Measurements from ENCODE around the gene PRSS36. TPM values are rescaled to one million over a fixed set of nuclear protein-coding genes. Genes with fewer than 3 reads are reported as not detected.
A peak's percentile ranks its signal among the peaks of the same experiment; 100 is the strongest.
"Not testable (repeated sequence)": the region's sequence is repeated elsewhere in the genome, so short reads cannot be mapped to it uniquely, and the experiment has no call there.

Gene PRSS36
- total RNA-seq, 1 donor from 2014 or later = 0.99 TPM

DNA sequence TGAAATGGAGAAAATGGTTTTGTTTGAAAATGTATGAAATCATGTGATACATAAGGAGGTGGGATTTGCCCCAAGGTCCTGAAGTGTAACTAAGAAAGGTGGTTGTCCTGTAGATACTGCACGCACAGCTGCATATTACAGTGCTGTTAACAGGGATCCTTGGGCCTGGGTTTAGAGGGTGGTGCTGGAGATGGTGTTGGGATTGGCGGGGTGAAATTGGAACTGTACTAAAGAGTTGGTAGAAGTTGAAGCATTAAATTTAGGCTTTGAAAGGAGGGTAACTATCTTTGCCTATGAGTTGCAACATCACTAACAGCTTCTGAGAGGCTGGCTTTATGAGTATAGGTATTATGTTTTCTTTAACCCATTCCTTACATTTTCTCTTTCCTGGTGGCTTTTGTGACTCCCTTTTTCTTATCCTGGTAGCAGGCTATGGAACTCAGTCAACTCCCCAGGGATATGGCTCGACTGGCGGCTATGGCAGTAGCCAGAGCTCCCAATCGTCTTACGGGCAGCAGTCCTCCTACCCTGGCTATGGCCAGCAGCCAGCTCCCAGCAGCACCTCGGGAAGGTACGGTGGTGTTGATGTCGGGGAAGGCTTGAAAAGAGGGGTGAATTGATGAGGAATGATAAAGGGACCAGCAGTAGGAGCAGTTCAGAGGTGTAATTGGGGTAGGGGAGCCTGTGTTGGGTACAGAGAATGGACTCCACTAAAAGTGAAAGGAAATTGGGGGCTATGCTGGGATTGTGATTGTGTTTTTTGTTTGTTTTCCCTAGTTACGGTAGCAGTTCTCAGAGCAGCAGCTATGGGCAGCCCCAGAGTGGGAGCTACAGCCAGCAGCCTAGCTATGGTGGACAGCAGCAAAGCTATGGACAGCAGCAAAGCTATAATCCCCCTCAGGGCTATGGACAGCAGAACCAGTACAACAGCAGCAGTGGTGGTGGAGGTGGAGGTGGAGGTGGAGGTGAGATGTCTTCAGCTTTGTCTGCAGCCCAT, 33.9 kb upstream of the PRSS36 start:
- DNase-seq = no peak

DNA sequence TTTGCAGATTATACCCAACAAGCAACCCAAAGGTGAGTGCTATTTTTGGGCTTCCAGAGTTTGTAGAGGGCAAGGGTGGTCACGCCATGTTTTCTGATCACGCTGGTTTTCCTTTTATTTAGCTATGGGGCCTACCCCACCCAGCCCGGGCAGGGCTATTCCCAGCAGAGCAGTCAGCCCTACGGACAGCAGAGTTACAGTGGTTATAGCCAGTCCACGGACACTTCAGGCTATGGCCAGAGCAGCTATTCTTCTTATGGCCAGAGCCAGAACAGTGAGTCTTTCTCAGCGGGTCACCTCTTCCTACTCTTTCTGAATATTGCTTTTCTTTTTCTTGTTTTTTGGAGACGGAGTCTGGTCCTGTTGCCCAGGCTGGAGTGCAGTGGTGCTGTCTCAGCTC, 32.5 kb upstream of the PRSS36 start:
- no peak for DNase-seq

DNA sequence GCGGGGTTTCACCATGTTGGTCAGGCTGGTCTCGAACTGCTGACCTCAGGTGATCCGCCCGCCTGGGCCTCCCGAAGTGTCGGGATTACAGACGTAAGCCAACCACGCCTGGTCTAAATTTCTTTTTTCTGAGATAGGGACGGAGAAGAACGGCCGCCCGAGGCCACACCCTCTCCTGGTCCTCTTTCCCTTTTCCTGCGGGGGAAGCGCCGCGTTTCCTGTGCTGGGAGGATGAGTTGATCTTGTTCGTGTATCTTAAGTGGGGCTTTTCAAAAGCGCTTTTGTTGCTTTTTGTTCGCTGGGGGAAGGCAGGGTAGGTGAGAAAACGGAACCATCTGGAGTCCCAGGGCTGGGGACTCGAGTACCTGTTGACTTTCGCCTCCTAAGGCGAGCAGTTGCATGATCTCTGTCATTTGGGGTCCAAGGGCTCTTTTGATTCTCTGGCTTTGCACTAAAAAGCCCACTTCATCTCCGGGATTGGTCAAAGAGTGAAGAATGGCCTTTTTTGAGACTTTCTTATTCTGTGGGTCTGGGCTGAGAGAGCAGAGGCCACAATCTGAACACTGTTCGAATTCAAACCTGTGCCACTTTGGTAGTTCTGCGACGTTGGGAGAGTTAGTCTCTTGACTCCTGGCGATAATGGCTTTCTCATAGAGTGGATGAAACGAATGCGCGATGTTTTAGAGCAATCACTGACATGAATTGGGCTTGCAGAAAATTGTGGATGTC, 31.4 kb upstream of the PRSS36 start:
- no peak for DNase-seq

DNA sequence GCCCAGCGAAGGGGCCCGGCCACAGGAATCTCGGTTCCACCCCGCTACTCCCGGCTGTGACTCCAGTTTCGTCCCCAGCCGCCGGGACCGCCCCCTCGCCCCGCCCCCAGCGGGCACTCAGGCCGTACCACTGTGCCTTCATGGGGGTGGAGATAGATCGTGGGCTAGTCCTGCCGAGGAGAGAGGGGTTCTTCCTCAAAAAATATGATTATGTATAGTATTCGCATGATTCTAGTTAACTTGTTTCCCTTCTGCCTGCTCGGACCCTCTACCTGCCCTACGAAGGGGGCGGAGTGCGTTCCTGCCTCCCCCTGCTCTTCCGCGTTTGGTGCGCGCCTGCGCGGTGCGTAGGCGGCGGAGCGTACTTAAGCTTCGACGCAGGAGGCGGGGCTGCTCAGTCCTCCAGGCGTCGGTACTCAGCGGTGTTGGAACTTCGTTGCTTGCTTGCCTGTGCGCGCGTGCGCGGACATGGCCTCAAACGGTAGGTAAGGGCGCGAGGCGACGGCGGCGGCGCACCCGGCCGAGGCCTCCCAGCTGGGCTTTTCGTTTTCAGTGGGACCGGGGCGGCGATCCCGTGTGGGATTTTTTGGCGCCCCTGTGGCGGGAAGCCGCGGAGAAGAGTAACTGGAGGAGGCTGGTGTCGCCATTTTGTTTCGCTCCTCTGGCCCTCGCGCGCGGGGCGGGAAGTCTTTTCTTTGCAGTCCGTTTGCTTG, 30.0 kb upstream of the PRSS36 start, which contains the start of gene FUS:
TSS of gene FUS (plus strand) at position 393 of the 713 bp plus-strand sequence. CDS start at position 469, 76 bp downstream.
- peak; percentile 99 for DNase-seq

DNA sequence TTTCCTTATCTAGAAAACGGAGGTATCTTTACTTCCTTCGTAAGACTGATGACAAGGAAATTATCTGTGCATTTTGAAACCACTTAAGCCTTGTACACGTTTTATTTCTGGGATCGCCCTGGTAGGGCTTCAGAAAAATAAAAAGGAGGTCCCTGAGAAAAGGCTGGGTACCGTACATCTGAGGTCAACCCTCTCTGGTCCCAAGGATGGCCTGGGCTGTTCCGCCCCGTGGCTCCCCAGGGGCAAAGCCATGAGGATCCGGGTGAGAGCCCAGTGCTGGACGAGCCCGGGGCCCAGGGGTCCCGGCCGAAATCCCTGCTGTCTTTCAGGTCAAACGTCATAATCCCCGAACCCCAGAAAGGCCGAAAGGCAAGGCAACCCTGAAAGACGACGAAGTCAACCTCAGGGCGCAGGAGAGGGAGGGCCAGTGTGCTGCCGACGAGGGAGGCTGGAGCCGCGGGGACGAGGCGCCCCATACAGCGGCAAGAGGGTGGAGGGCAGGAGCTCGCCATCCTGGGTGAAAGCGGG, 29.4 kb upstream of the PRSS36 start:
- DNase-seq = no peak

DNA sequence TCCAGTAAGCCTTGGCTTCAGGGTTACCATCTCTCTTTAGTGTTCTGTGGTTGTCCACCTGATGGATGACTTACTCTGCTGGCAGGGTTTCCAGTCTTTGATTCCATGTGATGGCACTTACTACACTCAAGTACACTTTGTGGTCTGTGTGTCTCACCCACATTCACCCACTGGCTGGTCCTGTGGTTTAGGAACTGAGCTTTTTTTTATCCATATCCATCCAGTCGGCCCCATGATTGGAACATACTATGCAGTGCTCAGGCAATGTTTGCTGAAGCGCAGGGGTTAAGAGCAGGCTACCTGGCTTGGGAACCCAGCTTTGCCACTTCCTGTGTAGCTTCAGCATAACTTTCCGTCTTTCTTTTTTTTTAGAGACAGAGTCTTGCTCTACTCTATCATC, 27.3 kb upstream of the PRSS36 start:
- DNase-seq = no peak

DNA sequence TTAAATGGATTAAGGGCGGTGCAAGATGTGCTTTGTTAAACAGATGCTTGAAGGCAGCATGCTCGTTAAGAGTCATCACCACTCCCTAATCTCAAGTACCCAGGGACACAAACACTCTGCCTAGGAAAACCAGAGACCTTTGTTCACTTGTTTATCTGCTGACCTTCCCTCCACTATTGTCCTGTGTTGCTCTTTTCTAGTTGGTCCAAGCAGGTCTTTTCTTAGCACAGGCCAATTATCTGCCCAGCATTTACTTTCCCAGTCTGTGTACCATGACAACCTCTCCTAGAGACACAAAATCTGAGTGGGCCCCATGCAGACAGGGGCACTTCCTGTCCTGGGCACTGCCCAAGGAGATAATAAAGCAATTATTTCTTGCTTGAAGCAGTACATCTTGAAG, 20.2 kb upstream of the PRSS36 start:
- DNase-seq = not testable (repeated sequence)

DNA sequence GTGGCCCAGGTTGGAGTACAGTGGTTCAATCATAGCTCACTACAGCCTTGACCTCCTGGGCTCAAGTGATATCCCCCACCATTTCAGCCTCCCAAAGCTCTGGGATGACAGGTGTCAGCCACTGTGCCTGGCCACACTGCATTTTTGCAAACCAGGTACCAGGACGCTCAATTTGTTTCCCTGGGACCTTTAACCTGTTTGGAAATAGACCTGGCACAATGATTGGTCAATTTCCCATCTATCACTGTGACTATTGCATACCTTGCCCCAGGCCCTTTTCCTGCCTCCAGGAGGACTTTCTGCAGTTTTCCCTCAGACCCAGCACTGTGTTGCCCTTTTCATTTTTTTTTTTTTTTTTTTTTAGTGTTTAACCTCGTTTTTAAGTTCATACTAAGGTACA, 19.0 kb upstream of the PRSS36 start:
- DNase-seq = no peak

DNA sequence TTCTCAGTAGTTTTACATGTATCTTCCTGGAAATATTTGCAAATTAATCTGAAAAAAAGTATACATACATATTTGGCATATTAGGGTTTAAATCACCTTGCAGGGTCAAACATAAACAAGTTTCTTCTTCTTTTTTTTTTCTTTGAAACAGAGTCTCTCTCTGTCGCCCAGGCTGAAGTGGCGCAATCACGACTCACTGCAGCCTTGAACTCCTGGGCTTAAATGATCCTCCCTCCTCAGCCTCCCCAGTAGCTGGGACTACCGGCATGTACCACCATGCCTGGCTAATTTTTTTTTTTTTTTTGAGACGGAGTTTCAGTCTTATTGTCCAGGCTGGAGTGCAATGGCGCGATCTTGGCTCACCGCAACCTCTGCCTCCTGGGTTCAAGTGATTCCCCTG, 17.4 kb upstream of the PRSS36 start:
- no peak for DNase-seq

DNA sequence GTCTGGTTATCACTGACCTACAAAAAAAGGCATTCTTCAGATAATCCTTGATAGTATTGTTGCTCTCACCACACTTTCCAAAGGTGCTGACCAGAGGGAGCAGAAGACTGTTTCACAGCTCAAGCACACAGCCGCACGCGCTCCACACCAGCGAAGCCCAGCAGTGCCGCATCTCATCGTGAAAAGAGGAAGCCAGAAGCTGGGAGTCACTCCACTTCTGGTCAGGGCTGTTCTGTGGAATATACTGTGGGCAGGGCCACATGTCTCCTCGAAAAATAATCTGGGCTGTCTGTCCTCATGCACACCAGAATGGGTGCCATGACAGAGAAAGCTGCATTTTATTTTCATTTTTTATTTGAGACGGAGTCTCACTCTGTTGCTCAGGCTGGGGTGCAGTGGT, 7.3 kb upstream of the PRSS36 start:
- DNase-seq = no peak

DNA sequence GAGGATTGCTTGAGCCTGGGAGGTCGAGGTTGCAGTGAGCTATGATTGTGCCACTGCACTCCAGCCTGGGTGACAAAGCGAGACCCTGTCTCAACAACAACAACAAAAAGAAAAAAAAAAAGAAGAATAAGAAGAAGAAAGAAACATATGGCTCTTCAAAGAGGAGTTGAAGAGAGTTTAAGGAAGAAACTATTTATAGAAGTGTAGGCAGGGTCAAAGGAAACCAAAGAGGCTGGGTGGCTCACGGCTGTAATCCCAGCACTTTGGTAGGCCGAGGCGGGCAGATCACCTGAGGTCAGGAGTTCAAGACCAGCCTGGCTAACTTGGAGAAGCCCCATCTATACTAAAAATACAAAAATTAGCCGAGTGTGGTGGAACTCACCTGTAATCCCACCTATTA, 1.1 kb upstream of the PRSS36 start:
- not testable (repeated sequence) for DNase-seq

DNA sequence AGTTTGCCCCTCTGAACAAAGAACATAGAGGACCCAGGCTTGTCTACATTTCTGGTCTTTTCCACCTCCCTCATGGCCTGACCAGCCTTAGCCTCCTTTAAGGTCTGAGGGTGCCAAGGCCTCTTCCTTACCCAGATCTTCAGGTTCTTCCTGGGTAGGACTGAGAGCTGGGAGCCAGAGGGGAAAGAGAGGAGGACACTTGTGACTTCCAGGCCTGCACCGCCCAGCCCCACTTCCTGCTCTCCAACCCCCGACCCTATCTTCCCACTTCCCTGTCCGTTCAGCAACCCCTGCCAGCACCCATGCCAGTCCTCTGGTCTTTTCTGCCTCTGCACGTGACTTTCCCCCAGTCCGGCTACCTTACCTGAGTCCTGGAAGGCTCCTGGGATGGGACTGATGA, 534 bp downstream of the PRSS36 start:
- no peak for DNase-seq

DNA sequence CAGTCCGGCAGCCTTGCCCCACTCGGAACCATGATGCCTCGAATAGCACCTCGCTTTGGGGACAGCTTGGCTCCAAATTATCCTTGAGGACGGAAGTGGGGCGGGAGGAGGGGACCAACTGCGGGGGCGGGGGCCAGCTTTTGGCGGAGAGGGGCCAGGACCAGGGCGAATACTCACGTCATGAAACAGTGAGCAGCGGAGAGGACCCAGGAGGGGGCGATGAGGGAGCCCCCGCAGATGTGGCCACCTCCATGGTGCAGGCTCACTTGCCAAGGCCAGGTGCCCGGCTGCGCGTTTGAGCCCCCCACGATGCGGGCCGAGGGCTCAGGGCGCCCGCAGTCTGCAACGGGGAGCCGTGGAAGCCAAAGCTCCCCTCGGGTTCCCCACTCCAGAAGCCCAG, 970 bp downstream of the PRSS36 start:
- DNase-seq = no peak

DNA sequence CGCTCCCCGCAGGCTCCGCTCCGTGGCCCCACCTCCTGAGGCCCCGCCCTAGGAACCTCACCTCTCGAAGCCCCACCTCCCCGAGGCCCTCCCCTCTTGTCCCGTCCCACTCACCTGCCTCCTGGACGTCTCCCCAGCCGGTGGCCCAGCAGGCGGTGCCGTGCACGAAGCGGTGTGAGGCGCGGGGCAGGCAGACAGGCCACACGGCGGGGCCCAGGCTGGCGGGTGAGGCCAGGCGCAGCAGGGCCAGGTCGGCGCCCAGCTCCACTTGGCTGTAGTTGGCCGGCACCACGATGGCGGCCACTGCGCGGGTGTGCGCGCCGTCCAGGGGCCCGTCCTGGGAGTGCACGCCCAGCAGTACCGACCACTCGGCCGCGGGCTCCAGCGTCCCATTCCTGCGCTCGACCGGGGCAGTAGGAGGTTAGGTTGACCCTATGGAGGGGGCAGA, 1.6 kb downstream of the PRSS36 start:
- DNase-seq = no peak

DNA sequence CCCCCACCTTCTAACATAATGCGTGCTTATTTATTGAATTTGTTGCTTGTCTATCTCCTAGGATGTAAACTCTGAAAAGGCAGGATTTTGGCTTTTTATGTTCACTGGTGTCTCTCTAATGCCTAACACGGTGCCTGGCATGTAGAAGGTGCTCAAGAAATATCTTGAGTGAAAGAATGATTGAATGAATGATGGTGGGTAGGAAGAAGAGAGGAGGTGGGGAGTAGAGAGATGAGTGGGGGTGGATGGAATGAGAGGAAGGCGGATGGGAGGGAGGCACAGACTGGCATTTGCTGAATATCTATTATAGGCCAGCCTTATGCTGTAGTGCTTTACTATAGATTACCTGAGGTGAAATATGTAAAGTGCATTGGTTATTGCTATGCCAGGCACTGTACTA, 2.3 kb downstream of the PRSS36 start:
- DNase-seq = no peak

DNA sequence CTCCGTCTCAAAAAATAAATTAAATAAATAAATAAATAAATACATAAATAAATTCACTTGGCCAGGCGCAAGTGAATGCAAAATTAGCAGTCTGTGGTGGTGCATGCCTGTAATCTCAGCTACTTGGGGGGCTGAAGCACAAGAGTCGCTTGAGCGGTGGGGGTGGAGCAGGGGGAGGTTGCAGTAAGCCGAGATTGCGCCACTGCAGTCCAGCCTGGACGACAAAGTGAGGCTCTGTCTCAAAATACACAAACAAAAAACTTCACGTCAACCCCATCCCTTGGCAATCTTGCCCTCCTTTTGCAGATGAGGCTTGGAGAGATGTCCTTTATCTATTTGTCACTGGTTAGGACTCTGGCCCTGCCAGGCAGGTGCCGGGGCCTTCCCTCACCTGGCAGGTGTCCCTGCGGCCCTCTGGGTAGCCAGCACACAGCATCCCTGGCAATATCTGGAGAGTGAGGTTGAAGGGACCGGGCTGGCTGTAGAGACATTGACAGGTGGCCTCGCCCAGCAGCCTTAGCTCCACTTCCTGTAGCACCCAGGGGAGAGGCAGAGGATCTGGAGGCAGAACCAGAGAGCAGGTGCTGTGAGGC, 4.4 kb downstream of the PRSS36 start:
- no peak for DNase-seq

DNA sequence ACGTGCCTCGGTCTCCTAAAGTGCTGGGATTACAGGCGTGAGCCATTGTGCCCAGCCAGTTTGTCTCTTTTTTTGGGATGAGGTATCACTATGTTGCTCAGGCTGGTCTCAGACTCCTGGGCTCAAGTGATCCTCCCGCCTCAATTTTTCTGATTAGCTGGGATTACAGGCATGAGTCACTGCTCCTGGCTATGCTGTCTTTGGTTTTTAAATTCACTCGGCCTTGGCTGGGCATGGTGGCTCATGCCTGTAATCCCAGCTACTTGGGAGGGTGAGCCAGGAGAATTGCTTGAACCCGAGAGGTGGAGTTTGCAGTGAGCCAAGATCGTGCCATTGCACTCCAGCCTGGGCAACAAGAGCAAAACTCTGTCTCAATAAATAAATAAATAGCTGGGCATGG, 5.4 kb downstream of the PRSS36 start:
- not testable (repeated sequence) for DNase-seq

DNA sequence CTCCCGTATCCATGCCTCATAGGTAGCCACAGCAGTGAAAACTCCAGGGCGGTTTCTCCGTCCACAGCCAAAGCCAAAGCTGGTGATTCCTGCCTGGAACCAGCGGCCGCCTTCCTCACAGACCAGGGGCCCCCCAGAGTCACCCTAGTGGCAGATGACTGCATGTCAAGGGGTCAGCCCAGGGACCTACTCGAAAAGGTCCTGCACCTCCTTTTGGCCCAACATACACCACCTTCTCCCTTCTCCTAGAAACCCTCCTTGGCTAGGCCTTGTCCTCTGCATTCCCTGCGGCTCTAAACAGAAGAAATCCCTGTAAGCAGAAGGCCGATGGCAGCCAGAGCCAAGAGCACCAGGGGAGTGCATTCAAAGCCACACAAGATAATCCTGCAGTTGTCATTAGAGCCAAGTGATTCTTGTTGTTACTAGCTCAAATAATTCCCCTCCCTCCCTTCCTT, 6.1 kb downstream of the PRSS36 start:
- no peak for DNase-seq

DNA sequence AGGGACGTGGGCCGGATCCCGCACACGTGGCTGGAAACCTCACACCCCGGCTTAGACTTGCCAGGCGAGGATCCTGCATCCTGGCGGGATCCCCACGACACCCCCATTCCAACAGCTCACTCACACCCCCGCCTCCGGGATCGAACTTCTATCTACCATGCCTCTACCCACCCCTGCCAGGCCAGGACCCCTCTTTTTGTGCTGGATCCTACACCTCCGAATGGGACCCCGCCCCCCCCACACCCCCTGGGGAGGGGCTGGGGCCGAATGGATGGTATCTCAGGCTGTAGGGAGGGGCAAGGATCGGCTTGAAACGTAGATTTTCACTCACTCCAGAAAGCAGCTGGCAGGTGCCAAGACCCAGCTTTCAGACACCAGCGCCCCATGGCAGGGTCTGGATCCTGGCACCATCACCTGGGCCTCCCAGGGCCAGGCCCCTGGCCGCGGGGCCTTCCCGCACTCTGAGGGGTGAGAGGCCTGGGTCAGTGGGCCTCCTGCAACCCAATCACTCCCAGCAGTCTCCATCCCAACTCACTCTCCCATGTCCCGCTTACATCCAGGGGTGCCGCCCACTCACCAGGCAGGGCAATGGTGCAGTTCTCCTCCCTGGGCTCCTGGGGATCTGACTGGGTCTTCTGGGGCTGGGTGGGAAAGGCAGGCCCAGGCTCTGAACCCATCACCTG, 6.7 kb downstream of the PRSS36 start:
- DNase-seq = no peak

DNA sequence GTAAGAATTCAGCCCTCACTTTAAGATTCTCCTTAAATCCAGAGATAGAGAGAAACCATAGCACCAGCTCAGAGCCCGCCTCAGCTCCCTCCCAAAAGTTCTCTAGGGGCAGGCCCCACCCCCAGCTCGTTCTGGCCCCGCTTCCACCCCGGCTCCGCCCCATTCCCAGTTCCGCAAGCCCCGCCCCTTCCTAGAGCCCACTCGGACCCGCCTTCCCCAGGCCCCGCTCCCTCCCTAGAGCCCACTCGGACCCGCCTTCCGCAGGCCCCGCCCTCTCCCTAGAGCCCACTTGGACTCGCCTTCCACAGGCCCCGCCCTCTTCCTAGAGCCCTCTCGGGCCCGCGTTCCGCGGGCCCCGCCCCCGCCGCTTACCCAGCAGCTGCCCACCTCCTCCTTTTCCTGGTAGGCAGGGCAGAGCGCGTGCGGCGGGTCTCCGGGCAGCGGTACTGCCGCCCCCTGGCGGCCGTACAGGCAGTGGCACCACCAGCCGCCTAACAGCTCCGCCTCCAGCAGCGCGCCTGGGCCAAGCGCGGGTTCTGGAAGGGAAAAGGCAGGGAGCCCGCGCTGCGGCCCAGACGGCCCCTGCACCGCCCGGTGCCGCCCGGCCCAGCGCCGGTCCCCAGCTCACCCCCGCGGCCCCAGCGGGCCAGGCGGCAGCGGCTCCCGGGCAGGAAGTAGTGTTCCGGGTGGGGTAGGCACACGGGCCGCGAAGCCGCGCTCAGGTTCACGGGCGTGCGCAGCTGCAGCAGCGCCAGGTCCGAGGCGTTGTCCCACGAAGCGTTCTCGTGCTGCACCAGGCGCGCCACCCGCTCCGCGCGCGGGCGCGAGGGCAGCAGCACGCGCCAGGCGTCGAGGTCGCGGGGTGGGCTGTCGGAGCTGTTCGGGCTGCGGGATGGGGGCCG, 7.5 kb downstream of the PRSS36 start:
- DNase-seq = peak; percentile 99
